Measurements from ENCODE around the gene GDPD2.

The GDPD2 gene

DNA sequence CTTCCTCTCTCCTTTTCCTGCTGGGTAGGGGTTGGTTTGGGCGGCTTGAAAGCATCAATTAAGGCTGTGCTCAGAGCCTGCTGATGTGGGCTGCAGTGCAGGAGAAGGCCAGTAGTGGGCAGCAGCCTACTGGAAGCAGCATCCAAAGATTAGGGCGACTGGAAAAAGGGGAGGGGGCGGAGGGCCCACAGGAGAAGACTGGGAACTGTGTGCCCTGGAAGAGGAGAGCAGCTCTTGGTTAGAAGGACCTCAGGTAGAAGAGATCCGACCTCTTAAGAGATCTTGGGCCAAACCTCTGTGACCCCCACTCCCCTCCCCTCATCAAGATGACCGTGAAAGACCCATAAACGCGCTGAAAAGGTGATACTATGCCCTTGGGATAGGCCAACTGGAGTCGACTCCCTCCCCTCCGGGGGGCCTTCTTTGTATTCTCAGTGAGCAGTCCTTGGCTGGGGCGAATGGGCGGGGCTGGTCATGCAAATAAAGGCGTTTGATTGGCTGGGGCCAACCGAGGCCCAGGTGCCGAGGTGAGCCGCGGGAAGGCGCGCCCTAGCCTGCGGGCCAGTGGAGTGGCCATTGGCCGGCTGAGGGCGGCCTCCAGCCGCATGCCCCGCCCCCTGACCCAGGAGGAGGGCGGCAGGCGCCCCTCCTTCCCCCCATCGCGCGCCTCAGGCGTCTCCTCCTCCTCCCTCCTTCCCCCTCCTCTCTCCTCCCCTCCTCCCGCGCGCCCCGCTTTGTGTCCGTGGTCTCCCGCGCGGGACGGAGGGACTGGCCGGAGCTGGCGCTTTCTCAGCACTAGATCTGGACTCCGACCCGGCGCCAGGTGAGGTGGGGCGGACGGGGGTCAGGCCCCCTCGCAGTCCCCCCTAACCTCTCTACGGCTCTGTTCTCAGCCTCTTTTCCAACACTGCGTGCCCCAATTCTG, 31.6 kb downstream of the GDPD2 start:
- Histone ChIP-seq H3K4me1 (ENCODE audit: control insufficient read depth, insufficient read depth, low read length) (no peaks in the 10 kb centered on the region; the same call in 1 of the 2 replicates), H3K27ac (ENCODE audit: extremely low read depth, low read depth, low read length) (peak overlapping the region; percentile 95), H3K9me3 (ENCODE audit: control insufficient read depth, insufficient read depth, low read depth, low read length) (no peaks in the 10 kb centered on the region), H3K36me3 (ENCODE audit: control insufficient read depth in 2 of 2, insufficient read depth in 1 of 2, low read length in 2 of 2) (peaks cover under 1 to 15% of the 10 kb centered on the region in 2 experiments; a peak in 2 of 3 replicates), H3K4me3 (ENCODE audit: low read depth, low read length) (peak overlapping the region; percentile 56)
- POLR2A ChIA-PET = interaction anchor here (0.7 to 1.0 kb wide), 2 partner anchors 22 to 24 kb away, joined by 4 to 9 read pairs; no protein-coding TSS in a partner anchor
- CTCF ChIA-PET = interaction anchor here (0.5 to 7.8 kb wide), 13 partner anchors 11 to 919 kb away, joined by 3 to 48 read pairs (median 4); no protein-coding TSS in a partner anchor
- TF ChIP-seq, protein P1, sequence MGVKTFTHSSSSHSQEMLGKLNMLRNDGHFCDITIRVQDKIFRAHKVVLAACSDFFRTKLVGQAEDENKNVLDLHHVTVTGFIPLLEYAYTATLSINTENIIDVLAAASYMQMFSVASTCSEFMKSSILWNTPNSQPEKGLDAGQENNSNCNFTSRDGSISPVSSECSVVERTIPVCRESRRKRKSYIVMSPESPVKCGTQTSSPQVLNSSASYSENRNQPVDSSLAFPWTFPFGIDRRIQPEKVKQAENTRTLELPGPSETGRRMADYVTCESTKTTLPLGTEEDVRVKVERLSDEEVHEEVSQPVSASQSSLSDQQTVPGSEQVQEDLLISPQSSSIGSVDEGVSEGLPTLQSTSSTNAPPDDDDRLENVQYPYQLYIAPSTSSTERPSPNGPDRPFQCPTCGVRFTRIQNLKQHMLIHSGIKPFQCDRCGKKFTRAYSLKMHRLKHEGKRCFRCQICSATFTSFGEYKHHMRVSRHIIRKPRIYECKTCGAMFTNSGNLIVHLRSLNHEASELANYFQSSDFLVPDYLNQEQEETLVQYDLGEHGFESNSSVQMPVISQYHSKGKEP (tag by site-specific recombination; IDR thresholded peaks at IDR 0.05) = no peak
- TF ChIP-seq ZNF596 (tag by site-specific recombination; IDR thresholded peaks at IDR 0.05) (no peak), ZNF211 (tag by site-specific recombination; IDR thresholded peaks at IDR 0.05; ENCODE audit: low read depth) (no peak), ZNF350 (tag by site-specific recombination; IDR thresholded peaks at IDR 0.05) (no peak), ZNF274 (IDR thresholded peaks at IDR 0.05; ENCODE audit: low read length) (no peak), ZNF274 (tag by site-specific recombination; IDR thresholded peaks at IDR 0.05; ENCODE audit: borderline replicate concordance) (no peak), ZNF10 (tag by site-specific recombination; IDR thresholded peaks at IDR 0.05) (no peak), FEZF1 (tag by site-specific recombination; IDR thresholded peaks at IDR 0.05) (no peak), ZNF114 (tag by site-specific recombination; IDR thresholded peaks at IDR 0.05) (no peak), ZBTB1 (tag by site-specific recombination; IDR thresholded peaks at IDR 0.05) (no peak), KLF1 (tag by site-specific recombination; IDR thresholded peaks at IDR 0.05) (peak; percentile 37; the same call in 1 of the 2 replicates), BCL11B (tag by site-specific recombination; IDR thresholded peaks at IDR 0.05; ENCODE audit: low read depth) (no peak), GLIS2 (tag by site-specific recombination; IDR thresholded peaks at IDR 0.05) (peak; percentile 80; the same call in 1 of the 2 replicates), OVOL3 (tag by site-specific recombination; IDR thresholded peaks at IDR 0.05) (no peak), ZNF514 (tag by site-specific recombination; IDR thresholded peaks at IDR 0.05) (no peak), HOXC10 (CRISPR knock-in tag; IDR thresholded peaks at IDR 0.05) (no peak), SCRT2 (tag by site-specific recombination; IDR thresholded peaks at IDR 0.05) (no peak), ZNF585B (tag by site-specific recombination; IDR thresholded peaks at IDR 0.05) (no peak), ZSCAN23 (tag by site-specific recombination; IDR thresholded peaks at IDR 0.05) (no peak), ZNF133 (tag by site-specific recombination; IDR thresholded peaks at IDR 0.05) (no peak)
- TF ChIP-seq, protein P2, sequence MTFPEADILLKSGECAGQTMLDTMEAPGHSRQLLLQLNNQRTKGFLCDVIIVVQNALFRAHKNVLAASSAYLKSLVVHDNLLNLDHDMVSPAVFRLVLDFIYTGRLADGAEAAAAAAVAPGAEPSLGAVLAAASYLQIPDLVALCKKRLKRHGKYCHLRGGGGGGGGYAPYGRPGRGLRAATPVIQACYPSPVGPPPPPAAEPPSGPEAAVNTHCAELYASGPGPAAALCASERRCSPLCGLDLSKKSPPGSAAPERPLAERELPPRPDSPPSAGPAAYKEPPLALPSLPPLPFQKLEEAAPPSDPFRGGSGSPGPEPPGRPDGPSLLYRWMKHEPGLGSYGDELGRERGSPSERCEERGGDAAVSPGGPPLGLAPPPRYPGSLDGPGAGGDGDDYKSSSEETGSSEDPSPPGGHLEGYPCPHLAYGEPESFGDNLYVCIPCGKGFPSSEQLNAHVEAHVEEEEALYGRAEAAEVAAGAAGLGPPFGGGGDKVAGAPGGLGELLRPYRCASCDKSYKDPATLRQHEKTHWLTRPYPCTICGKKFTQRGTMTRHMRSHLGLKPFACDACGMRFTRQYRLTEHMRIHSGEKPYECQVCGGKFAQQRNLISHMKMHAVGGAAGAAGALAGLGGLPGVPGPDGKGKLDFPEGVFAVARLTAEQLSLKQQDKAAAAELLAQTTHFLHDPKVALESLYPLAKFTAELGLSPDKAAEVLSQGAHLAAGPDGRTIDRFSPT (tag by site-specific recombination; IDR thresholded peaks at IDR 0.05) = no peak
- TF ChIP-seq, protein P3, sequence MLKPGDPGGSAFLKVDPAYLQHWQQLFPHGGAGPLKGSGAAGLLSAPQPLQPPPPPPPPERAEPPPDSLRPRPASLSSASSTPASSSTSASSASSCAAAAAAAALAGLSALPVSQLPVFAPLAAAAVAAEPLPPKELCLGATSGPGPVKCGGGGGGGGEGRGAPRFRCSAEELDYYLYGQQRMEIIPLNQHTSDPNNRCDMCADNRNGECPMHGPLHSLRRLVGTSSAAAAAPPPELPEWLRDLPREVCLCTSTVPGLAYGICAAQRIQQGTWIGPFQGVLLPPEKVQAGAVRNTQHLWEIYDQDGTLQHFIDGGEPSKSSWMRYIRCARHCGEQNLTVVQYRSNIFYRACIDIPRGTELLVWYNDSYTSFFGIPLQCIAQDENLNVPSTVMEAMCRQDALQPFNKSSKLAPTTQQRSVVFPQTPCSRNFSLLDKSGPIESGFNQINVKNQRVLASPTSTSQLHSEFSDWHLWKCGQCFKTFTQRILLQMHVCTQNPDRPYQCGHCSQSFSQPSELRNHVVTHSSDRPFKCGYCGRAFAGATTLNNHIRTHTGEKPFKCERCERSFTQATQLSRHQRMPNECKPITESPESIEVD (tag by site-specific recombination; IDR thresholded peaks at IDR 0.05) = no peak
- TF ChIP-seq, protein P4, sequence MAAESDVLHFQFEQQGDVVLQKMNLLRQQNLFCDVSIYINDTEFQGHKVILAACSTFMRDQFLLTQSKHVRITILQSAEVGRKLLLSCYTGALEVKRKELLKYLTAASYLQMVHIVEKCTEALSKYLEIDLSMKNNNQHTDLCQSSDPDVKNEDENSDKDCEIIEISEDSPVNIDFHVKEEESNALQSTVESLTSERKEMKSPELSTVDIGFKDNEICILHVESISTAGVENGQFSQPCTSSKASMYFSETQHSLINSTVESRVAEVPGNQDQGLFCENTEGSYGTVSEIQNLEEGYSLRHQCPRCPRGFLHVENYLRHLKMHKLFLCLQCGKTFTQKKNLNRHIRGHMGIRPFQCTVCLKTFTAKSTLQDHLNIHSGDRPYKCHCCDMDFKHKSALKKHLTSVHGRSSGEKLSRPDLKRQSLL (tag by site-specific recombination; IDR thresholded peaks at IDR 0.05) = no peak
- TF ChIP-seq, protein P5, sequence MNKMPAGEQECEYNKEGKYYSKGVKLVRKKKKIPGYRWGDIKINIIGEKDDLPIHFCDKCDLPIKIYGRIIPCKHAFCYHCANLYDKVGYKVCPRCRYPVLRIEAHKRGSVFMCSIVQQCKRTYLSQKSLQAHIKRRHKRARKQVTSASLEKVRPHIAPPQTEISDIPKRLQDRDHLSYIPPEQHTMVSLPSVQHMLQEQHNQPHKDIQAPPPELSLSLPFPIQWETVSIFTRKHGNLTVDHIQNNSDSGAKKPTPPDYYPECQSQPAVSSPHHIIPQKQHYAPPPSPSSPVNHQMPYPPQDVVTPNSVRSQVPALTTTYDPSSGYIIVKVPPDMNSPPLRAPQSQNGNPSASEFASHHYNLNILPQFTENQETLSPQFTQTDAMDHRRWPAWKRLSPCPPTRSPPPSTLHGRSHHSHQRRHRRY (tag by site-specific recombination; IDR thresholded peaks at IDR 0.05) = no peak
- TF ChIP-seq, protein P6, sequence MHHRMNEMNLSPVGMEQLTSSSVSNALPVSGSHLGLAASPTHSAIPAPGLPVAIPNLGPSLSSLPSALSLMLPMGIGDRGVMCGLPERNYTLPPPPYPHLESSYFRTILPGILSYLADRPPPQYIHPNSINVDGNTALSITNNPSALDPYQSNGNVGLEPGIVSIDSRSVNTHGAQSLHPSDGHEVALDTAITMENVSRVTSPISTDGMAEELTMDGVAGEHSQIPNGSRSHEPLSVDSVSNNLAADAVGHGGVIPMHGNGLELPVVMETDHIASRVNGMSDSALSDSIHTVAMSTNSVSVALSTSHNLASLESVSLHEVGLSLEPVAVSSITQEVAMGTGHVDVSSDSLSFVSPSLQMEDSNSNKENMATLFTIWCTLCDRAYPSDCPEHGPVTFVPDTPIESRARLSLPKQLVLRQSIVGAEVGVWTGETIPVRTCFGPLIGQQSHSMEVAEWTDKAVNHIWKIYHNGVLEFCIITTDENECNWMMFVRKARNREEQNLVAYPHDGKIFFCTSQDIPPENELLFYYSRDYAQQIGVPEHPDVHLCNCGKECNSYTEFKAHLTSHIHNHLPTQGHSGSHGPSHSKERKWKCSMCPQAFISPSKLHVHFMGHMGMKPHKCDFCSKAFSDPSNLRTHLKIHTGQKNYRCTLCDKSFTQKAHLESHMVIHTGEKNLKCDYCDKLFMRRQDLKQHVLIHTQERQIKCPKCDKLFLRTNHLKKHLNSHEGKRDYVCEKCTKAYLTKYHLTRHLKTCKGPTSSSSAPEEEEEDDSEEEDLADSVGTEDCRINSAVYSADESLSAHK (tag by site-specific recombination; IDR thresholded peaks at IDR 0.05) = no peak
- TF ChIP-seq, protein P7, sequence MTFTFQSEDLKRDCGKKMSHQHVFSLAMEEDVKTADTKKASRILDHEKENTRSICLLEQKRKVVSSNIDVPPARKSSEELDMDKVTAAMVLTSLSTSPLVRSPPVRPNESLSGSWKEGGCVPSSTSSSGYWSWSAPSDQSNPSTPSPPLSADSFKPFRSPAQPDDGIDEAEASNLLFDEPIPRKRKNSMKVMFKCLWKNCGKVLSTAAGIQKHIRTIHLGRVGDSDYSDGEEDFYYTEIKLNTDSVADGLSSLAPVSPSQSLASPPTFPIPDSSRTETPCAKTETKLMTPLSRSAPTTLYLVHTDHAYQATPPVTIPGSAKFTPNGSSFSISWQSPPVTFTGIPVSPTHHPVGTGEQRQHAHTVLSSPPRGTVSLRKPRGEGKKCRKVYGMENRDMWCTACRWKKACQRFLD (tag by site-specific recombination; IDR thresholded peaks at IDR 0.05) = no peak
